NK-92 treated with Interleukin-12 subunit alpha and Interleukin-12 subunit beta, amount 100 ng/mL, for 24 hours (cell line): ENCODE measurements around the gene FAM90A1.
"Not testable (repeated sequence)": the region's sequence is repeated elsewhere in the genome, so short reads cannot be mapped to it uniquely, and the experiment has no call there.

Experiments used
- DNase-seq: peaks from one replicate; lab custom pipeline; 2025; lab: John Stamatoyannopoulos, UW

The FAM90A1 gene, protein sequence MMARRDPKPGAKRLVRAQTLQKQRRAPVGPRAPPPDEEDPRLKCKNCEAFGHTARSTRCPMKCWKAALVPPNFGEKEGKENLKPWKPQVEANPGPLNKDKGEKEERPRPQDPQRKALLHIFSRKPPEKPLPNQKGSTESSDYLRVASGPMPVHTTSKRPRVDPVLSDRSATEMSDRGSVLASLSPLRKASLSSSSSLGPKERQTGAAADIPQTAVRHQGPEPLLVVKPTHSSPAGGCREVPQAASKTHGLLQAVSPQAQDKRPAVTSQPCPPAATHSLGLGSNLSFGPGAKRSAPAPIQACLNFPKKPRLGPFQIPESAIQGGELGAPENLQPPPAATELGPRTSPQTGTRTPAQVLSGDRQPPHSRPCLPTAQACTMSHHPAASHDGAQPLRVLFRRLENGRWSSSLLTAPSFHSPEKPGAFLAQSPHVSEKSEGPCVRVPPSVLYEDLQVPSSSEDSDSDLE

DNA sequence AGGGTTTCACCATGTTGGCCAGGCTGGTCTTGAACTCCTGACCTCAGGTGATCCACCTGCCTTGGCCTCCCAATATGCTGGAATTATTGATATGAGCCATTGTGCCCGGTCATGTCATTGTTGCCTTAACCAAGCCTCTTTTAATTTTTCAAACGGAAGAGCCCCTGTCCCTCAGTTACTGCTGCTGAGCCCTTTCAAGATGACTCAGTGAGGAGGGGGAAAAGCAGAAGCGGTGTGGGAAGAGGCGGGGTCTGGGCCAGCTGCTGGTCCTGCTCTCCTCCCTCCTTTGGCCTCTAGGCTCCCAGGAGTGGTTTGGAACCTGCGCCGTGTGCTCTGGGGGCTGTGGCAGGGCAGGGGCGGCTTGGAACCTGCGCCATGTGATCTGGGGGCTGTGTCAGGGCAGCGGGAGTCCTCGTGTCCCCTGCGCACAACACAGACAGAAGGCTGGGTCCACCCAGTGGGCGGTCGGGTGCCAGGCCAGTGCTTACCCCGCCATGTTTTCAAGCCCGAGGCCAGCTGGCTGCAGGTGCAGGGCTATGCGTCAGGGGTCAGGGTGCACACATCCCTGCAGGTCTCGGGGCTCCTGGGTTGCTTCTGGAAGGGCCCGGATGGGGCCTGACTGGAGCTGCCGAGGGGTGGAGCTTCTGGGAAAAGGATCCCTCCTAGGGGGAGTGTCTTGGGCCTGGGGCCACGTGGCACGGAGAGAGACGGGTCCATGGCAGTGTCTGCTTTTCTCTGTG lies at the start of gene FAM90A1:
Gene FAM90A1 (minus strand): TSS at position 627 of the 740 bp plus-strand sequence. CDS start 2,786 bp downstream, outside the sequence.
- DNase-seq, result not testable (repeated sequence)

DNA sequence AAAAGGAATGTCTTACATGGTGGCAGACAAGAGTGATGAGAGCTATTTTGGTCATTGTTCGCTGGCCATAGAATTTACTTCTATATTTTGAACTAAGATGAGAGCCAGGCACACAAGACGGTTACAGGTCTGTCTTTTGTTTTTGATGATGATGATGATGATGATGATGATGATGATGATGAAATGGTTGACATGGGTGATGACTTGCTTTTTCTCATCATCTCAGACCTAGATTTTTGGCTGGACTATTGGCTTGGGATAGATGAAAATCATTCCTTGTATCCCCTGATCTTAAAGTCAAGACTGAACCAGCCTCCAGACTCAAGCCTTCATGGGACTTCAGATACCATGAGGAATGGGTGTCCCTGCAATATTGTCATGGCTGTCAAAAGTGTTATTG lies 49.0 kb upstream of the FAM90A1 start:
- not testable (repeated sequence) for DNase-seq

DNA sequence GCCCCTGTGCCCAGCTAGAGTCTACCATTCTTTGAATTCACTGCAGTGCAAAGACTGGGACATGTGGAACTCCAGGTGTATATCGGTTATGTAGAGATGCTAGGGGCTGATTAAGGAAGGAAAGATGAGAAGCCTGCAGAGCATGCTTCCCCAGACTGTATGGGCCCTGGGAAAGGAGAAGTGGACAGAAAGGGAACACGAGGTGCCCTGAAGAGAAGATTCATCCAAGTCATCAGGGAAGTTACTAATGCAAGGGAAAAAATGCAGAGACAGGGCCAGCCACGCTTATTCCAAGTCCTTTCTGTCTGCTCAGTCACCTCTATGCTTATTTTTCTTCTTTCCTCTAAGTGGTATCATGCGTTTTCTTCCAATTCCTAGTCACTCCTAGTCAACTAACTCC lies 39.3 kb upstream of the FAM90A1 start:
- not testable (repeated sequence) for DNase-seq

DNA sequence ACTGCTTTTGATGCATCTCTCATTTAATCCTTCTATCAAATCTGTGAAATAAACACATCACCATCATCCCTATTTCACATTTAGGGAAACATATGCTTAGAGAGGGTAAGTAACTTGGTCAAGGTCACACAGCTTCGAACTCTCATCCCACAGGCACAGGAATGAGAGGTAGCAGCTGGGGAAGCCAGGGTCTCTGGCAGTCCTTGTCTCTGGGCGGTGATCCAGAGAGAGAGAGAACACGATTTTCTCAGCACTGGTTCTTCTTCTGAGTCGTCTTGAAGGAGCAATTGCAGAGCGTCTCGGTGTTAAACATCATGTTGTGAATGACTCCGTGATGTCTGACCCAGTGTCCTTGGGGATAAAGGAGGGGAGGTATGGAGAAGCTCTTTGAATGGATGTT lies 36.8 kb upstream of the FAM90A1 start:
- not testable (repeated sequence) for DNase-seq

DNA sequence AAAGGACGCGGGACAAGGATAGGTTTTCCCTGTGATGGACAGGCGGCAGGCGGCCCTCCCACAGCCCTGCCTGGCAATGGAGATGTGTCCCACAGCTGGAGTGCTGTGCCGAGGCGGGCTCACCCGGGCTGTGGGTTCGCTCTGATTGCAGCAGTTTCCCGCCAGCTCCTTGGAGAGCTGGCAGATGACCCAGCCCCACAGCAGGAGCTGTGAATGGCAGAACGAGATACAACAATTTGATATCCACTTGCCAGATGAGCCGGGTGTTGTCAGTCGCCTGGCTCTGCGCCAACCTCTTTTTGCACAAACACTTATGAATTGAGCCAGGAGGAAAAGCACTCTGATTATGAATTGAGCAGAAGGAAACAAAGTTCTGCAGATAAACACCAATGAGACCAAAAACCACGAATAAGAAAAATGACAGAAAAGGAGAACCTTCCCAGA lies 33.7 kb upstream of the FAM90A1 start:
- DNase-seq, result not testable (repeated sequence)

DNA sequence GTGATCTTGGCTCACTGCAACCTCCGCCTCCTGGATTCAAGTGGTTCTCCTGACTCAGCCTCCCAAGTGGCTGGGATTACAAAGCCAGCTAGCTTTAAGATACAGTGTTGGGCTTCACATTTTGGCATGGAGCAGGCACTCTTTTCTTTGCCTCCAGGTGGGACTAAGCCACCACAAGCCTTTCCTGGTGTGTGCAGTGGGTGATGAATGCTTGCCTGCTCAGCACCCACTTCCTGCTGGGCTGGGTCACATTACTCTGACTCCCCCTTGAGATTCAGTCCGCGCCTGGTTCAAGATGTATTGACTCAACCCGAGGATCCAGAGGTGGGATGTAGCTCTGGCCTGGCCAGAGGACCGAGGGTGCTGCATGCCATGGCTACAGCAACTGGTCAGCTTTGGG lies 28.9 kb upstream of the FAM90A1 start:
- DNase-seq, result not testable (repeated sequence)

DNA sequence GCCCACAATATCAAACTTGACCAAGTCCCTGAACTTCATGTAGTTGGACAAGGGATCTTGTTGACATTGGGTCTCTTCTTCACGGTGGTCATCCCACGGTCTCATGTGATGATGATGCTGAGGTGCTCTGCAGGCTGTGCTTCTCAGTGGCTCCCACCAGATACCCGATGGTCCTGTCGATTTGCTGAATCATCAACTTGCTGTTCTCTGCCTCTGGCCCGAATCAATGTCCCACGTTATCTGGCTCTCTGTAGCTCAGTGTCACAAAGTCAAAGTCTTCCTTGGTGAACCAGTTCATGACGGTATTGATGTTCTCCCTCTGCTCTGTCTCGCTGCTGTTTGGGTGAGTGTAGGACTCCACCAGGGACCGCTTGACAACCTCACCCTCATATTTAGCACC lies 27.3 kb upstream of the FAM90A1 start:
- DNase-seq, result not testable (repeated sequence)

DNA sequence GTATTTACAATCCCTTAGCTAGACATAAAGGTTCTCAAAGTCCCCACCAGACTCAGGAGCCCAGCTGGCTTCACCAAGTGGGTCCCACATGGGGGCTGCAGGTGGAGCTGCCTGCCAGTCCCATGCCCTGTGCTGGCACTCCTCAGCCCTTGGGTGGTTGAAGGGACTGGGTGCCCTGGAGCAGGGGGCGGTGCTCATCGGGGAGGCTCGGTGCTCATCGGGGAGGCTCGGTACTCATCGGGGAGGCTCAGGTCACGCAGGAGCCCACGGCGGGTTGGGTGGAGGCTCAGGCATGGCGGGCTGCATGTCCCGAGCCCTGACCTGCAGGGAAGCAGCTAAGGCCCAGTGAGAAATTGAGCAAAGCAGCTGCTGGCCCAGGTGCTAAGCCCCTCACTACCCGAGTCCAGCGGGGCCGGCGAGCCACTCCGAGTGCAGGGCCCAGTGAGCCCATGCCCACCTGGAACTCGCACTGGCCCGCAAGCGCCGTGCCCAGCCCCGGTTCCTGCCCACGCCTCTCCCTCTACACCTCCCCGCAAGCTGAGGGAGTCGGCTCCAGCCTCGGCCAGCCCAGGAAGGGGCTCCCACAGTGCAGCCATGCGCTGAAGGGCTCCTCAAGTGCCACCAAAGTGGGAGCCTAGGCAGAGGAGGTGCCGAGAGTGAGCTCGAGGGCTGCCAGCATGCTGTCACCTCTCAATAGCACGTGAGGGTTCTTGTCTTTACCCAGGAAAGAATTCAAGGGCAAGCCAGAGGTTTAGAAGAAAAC lies 24.8 kb upstream of the FAM90A1 start:
- not testable (repeated sequence) for DNase-seq

DNA sequence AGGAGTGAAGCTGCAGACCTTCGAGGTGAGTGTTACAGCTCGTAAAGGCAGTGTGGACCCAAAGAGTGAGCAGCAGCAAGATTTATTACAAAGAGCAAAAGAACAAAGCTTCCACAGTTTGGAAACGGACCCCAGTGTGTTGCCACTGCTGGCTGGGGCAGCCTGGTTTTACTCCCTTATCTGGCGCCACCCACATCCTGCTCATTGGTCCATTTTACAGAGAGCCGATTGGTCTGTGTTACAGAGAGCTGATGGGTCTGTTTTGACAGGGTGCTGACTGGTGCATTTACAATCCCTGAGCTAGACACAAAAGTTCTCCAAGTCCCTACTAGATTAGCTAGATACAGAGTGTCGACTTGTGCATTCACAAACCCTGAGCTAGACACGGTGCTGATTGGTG lies 24.2 kb upstream of the FAM90A1 start:
- not testable (repeated sequence) for DNase-seq

DNA sequence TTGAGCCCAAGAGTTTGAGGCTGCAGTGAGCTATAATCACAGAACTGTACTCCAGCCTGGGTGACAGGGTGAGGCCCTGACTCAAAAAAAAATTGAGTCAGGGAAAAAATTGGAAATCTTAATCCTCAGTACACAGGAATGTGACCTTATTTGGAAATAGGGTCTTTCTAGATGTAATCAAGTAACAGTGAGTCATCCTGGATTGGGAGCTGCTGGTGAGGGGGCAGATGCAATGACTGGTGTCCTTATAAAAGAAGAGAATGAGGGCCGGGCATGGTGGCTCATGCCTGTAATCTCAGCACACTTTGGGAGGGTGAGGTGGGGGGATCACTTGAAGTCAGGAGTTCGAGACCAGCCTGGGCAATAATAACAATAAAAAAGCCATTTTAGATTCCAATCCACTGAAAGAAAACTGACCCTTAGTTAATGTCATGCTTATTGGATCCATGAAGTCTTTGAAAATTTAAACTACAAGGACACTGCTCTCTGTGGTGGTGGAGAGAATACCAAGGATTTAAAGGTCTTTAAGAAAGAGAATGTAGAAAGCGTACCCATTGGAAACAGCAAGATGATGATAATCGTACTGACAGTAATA lies 19.6 kb upstream of the FAM90A1 start:
- not testable (repeated sequence) for DNase-seq

DNA sequence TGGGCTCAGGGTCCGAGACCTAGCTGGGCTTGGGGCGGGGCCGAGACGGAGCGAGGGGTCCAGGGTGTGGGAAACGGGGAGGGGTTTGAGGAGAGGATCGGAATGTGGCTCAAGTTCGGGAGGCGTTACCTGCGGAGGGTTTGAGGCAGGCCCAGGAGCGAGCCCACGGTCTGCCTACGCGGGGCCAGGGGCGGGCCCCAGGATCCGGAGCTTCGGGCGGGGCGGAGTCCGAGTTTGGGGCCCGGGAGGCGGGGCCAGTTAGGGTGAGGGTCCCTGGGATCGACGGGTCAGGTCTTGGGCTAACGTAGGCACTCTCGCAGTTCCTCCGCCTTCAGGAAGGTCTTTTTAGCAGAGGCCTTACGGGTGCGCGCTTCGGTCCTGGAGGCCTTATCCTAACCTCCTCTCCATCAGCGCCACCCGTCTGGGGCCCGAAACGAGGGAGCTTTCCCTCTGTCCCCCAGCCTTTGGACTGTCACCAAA lies 16.3 kb upstream of the FAM90A1 start:
- DNase-seq, result not testable (repeated sequence)

DNA sequence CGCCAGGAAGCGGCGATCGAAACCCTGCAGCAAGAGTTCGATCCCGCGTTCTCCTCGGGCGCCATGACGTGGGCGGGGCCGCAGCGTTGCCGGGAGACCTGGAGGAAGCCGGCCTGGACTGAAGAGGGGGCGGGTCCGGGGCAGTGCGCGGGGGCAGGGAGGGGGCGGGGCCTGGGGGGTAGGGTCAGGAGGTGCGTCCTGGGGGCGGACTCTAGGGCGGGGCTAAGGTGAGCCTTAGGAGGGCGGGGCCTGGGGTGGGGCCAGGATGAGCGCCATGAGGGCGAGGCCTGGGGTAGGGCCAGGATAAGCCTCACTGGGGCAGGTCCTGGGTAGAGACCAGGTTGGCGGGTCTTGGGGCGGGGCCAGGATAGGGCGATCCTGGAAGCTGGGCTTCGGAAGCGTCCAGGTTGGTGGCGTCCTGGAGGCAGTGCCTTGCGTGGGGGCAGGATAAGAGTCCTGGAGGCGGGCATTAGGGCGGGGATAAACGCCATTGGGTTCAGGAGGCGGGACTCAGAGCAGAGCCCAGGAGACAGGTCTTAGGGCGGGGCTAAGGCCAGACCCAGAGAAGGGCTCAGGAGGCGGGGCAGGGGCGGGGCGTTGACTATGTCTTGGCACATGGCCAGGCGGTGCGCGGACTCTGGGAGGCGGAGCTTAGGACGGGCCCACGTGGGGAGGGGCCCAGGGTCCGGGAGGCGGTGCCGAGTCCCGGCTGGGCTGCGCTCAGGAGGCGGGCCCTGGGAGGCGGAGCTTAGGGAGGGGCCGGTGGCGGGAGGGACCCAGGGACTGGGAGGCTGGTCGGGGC lies 15.7 kb upstream of the FAM90A1 start:
- DNase-seq, result peak; percentile 61

DNA sequence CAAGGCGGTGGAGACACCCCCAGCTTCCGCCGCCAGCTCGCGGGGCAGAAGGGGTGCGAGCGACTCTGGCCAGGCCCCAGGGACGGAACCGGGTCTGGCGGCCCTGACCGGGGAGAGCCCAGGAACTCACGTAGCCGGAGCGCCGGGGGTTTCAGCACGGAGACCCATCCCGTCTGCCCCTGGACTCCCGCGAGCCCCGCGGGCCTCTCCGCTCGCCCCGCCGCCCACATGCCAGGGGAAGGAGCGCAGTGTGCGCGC lies 15.1 kb upstream of the FAM90A1 start:
- DNase-seq, result not testable (repeated sequence)

DNA sequence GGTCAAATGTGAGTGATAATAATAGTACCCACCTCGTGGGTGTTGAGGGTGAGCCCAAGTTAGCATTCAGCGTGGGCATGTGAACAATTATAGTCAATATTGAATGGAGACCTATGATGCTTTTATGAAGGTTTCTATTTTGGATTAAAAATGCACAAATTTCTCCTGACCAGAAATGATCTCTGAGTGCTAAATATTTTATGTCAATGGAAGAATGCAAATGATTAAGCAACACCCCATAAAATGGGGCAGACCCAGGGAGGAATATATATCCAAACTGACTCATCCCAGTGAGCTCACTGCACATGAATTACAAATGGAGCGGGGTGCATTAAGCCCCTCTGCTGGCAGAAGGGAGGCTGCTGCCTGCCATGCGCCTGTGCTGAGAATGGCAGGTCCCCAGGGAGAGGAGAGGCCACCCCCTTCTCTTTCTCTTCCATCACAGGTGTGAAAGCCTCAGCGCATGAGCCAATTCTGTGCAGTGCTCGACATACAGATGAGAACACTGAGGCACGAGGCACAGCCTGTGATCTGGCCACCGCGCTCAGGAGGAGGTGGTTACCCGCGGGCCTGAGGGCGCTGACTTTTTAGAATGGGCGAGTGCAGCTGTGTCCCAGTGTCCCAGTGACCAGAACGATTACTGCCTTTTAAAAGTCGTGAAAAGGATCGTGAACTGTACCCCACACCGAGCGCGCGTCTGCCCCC lies 14.7 kb upstream of the FAM90A1 start:
- not testable (repeated sequence) for DNase-seq

DNA sequence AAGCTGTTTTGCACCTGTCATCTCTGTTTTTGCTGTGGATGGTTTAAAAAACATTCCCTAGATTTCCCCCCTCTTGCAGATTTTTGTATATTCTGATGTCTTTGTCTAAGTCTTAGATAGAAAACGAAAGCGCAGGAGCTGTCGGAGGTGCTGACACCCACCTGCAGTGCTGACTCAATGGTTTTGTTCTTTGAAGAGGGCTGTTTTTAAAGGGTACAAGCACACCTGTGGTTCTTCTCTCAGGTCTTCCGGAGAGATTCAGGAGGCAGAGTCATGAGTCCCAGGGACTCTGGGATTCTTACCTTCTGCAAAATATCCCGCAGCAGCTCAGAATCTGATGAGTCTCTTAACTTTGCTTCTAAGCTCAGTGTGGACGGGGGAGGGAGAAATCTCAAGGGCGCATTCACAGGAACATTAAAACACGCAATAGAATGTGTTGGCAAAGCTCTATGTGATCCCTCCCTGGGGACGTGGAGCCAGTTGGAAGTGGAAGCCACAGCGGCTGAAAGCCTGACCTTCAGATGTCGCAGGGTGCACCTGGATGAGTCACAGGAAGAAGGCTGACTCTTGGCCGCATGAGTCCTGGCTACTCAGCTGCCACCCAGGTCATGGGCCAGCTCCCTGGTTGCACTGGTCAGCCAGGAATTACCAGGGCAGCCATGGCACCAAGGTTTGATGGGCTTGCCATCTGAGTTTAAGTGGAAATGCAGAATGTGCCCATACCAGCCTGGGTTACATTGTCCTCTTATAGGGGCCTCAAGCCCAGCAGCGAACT lies 13.1 kb upstream of the FAM90A1 start:
- not testable (repeated sequence) for DNase-seq

DNA sequence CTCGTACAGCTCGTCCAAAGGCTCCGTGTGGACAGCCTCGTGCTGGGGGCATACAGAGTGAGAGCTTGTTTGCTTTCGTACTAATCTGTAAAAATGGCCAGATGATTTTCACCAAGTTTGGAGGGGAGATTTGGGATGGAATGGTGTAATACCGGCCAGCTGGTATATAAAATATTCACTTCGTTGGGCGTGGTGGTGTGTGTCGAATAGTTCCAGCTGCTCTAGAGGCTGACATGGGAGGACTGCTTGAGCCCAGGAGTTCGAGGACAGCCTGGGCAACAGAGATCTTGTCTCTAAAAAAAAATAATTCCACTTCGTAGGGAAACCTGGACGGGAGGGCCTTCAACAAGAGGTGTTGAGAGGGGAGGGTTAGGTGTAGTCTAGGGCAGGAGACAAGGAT lies 9.6 kb upstream of the FAM90A1 start:
- not testable (repeated sequence) for DNase-seq

DNA sequence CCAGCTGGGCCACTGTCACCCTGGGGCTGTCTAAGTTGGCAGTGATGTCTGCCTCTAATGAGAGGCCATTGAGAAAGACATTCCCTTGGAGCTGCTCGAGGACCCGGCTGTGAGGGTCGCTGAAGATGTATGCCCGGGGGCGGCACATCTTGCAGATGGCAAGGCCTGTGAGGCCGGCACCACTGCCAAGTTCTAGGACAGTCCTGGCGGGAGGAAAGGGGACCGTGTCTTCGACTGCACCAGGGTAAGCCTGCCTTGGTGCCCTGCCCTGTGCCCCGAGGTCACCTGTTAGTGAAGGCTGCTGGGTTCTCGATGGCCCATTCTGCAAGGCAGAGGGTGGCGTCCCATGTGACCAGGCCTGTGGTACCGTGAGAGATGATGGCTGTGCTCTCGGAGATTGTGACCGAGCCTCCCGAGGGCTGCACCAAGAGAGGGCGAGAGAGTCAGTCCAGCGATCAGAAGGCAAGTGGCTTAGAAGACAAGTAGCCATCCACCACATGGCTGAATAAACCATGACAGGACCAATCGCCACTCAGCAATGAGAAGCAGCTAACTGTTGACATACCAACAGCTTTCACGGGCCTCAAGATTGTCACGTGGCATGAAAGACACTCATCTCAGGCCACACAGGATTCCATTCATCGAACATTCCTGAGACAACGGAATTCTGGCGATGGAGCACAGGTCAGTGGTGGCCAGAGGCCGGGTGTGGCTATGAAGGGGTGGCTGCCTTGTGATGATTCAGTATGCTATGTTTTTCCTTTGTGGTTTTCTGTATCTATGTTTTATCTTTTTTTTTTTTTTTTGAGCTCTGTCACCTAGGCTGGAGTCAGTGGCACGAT lies 8.1 kb upstream of the FAM90A1 start:
- DNase-seq, result not testable (repeated sequence)

DNA sequence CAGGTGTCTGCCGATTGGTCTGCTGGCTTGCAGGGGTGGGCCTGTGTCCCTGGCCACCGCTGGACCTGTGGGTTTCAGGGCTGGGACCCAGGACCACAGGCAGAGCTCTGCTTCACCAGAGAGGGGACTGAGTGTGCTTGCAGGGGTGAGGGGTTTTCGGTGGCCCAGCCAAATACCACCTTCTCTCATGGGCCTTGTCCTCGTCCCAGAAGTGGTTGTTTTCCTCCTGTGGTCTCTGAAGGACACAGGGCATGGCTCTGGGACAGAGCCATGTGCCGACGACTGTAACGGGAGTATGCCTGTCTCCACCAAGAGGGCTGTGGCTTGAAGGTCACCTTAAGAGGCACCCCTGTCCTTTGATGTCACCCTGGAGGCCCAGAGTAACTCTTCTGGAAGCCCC lies 7.3 kb upstream of the FAM90A1 start:
- not testable (repeated sequence) for DNase-seq
